CD4-positive, alpha-beta T cell treated with Interleukin-4 for 4 hours (primary cell): ENCODE measurements around the gene EAPP.
"Not testable (repeated sequence)": the region's sequence is repeated elsewhere in the genome, so short reads cannot be mapped to it uniquely, and the experiment has no call there.

Experiments used
- DNase-seq: peaks from one replicate; pipeline ENCODE4 v3.0.0-alpha.2; 2020

EAPP gene

DNA sequence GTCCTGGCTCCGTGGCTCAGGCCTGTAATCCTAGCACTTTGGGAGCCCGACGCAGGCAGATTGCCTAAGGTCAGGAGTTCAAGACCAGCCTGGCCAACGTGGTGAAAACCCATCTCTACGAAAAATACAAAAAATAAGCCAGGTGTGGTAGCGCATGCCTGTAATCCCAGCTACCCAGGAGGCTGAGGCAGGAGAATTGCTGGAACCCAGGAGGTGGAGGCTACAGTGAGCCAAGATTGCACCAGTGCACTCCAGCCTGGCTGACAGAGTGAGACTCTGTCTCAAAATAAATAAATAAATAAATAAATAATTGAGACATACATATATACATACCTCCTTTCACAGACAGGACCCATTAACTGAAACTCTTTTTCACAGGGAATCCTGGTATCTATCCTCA lies 1.4 kb downstream of the EAPP start:
- DNase-seq = not testable (repeated sequence)

- no peak for DNase-seq
Observed at GRCh38 chr14:34537677-34538009, 1.9 kb downstream of the EAPP start.

DNA sequence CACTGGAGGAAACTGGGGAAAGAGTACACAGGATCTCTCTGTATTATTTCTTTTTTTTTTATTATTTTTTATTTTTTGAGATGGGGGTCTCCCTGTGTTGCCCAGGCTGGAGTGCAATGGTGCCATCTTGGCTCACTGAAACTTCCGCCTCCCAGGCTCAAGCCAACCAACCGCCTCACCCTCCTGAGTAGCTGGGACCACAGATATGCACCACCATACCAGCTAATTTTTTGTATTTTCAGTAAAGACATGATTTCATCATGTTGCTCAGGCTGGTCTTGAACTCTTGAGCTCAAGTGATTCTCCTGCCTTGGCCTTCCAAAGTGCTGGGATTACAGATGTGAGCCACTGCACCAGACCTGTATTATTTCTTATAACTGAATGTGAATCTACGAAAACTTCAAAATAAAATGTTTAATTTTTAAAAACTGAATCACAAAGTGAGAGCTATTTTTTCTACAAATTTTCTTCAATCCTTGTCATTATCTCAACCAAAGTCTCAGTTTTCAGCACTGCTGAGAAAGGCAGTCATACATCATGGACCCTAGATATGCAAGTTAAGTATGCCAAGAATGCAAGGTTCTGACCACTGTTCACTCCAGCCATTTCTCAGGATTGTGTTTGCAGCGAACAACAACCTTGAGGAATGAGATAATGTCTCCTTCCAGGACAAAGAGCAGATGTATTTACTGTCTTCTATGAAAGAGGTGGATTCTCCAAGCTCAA lies 2.4 kb downstream of the EAPP start:
- DNase-seq = no peak

GRCh38 chr14:34527591-34527990 lies 11.9 kb downstream of the EAPP start:
- no peak for DNase-seq

DNA sequence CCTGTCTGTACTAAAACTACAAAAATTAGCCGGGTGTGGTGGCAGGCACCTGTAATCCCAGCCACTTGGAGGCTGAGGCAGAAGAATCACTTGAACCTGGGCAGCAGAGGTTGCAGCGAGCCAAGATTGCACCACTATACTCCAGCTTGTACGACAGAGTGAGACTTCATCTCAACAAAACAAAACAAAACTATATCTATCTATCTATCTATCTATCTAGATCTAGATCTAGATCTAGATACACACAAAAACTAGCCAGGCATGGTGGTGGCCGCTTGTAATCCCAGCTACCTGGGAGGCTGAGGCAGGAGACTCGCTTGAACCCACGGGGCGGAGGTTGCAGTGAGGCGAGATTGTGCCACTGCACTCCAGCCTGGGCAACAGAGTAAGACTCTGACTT lies 15.3 kb downstream of the EAPP start:
- DNase-seq = not testable (repeated sequence)

DNA sequence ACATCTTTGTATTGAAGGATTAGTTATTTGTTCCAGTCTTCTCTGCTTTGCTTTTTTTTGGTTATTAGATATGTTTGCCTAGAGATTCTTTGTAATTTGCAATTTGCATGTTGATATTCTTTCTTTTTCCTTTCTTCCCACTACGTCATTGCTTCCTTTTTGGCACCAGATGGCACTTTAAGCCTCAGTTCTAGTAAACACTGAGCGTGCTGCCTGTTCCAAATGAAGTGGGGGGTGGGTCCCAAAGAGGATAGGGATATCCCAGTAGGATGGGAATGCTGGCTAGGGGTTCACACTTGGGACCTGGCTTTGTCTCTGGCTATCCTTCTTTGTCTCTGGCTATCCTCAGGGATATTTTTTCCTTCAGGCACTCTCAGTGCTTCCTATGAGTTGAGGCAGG lies 17.0 kb downstream of the EAPP start:
- no peak for DNase-seq

GRCh38 chr14:34521071-34521470 lies 18.4 kb downstream of the EAPP start:
- not testable (repeated sequence) for DNase-seq

DNA sequence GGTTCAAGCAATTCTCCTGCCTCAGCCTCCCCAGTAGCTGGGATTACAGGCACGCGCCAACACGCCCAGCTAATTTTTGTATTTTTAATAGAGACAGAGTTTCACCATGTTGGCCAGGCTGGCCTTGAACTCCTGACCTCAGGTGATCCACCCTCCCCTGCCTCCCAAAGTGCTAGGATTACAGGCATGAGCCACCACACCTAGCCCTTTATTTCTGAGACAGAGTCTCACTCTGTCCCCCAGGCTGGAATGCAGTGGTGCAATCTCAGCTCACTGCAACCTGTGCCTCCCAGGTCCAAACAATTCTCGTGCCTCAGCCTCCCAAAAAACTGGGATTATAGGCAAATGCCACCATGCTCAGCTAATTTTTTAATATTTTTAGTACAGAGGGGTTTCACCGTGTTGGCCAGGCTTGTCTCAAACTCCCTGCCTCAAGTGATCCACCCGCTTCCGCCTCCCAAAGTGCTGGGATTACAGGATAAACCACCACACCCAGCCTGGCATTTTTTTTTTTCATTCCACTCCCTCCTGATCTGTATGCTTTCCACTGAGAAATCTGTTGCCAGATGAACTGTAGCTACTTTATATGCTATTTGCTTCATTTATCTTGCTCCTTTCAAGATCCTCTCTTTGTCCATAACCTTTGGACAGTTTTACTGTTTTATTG lies 19.1 kb downstream of the EAPP start:
- not testable (repeated sequence) for DNase-seq

DNA sequence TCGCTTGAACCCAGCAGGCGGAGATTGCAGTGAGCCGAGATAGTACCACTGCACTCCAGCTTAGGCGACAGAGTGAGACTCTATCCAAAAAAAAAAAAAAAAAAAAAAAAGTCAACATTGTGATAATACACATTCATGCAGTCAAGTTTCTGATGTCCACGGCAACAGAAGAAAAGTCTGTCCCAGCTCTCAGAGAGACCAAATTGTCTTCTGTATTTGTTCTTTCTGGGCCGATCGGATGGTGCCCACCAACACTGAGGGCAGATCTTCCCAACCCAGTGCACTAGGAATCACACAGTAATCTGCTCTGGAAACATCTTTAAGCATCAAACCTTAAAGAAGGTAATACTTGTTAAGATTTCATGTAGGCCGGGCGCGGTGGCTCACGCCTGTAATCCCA lies 31.6 kb downstream of the EAPP start:
- DNase-seq = no peak

DNA sequence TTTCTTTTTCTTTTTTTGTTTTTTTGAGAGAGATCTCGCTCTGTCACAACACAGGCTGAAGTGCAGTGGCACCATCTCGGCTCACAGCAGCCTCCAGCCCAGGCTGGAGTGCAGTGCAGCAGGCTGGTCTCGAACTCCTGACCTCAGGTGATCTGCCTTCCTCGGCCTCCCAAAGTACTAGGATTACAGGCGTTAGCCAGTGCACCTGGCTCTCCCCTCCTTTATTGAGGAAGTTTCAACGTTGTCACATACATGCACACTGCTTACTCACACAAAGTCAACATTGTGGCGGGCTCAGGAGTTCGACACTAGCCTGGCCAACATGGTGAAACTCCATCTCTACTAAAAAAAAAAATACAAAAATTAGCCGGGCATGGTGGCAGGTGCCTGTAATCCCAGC lies 32.0 kb downstream of the EAPP start:
- DNase-seq = no peak

- not testable (repeated sequence) for DNase-seq
Observed at GRCh38 chr14:34505124-34505491, 34.4 kb downstream of the EAPP start.

DNA sequence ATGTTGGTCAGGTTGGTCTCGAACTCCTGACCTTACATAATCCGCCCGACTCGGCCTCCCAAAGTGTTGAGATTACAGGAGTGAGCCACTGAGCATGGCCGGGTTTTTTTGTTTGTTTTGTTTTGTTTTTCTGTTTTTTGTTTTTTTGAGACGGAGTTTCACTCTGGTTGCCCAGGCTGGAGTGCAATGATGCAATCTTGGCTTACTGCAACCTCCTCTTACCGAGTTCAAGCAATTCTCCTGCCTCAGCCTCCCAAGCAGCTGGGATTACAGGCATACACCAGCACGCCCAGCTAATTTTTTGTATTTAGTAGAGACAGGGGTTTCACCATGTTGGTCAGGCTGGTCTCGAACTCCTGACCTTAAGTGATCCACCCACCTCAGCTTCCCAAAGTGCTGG lies 35.5 kb downstream of the EAPP start:
- not testable (repeated sequence) for DNase-seq

GRCh38 chr14:34502545-34503225 lies 36.8 kb downstream of the EAPP start:
- DNase-seq = no peak

- DNase-seq = no peak
Observed at GRCh38 chr14:34502001-34502400, 37.5 kb downstream of the EAPP start.

DNA sequence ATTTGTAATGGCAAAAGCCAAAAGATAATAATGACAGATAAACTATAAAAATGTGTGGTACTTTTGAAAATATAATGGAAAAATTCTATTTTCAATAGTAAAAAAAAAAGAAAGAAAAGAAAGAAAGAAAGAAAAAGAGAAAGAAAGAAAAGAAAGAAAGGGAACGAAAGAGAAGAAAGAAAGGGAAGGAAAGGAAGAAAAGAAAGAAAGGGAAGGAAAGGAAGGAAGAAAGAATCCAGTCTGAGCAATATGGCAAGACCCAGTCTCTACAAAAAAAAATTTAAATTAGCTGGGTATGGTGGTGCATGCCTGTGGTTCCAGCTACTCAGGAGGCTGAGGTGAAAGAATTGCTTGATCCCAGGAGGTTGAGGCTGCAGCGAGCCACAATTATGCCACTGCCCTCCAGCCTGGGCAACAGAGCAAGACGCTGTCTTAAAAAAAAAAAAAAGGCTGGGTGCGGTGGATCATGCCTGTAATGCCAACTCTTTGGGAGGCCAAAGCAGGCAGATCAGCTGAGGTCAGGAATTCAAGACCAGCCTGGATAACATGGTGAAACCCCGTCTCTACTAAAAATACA lies 38.4 kb downstream of the EAPP start:
- no peak for DNase-seq

DNA sequence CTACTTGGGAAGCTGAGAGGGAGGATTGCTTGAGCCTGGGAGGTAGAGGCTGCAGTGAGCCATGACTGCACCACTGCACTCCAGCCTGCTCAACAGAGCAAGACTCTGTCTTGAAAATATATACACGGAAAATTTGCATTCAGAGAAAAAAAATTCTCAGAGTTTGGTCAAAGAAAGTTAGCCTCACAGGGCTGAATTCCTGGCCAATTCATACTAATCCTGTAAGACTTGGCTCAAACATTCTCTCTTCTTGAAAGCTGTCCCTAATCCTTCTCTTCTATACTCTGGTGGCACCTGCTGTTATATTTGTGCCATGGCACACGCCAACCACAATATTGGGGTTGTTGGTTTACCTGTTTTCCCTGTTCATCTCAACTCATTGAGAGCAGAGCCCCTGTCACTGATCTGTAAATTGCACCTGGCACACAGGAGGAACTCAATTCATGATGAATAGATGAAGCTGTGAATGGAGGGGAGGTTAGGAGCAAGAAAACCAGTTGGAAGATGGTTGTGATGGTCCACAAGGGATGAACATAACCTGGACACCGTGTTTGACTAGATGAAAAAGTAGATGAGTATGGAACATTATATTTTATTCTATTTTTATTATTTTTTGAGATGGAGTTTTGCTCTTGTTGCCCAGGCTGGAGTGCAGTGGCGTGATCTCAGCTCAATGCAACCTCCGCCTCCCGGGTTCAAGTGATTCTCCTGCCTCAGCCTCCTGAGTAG lies 40.7 kb downstream of the EAPP start:
- no peak for DNase-seq

GRCh38 chr14:34496679-34497513 lies 42.6 kb downstream of the EAPP start:
- no peak for DNase-seq

DNA sequence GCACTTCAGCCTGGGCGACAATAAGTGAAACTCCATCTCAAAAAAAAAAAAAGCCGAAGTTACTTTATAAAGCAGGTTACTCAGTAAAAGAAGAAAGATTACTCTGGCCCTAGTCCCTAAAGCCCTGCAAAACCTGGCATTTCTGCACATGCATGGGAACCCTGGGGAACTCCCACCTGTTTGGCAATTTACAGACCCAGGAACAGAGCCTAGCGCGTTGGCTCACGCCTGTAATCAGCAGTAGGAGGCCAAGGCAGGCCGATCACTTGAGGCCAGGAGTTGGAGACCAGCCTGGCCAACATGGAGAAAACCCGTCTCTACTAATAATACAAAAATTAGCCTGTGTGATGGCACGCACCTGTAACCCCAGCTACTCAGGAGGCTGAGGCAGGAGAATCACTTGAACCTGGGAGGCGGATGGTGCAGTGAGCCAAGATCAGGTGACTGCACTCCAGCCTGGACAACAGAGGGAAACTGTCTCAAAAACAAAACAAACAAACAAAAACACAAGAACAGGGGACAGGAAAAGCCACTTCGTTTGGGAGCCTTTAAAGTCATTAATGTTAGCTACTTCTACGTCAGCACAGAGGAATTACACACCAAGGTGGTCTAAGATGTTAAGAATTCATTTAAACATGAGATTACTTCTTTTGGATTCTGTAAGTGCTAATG lies 43.4 kb downstream of the EAPP start:
- DNase-seq = no peak

DNA sequence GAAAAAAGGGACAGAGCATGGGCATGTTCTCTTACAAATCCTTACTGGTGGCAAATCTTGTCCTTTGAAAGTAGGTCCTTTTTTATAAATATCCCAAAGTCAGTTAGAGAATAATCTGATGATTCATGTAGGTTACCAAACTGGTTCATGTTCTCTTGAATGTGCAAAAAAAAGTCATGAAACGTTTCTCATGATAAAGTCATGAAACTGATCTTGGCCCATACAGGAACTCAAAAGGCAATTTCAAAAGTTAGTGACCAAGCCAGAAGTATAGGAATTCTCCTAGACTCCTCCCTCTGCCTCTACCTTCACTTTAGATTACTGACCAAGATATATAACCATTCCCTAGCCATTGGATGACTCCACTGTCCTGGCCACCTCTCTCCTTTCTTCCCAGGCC lies 50.2 kb downstream of the EAPP start:
- DNase-seq = no peak

GRCh38 chr14:34488528-34488927 lies 51.0 kb downstream of the EAPP start:
- no peak for DNase-seq

DNA sequence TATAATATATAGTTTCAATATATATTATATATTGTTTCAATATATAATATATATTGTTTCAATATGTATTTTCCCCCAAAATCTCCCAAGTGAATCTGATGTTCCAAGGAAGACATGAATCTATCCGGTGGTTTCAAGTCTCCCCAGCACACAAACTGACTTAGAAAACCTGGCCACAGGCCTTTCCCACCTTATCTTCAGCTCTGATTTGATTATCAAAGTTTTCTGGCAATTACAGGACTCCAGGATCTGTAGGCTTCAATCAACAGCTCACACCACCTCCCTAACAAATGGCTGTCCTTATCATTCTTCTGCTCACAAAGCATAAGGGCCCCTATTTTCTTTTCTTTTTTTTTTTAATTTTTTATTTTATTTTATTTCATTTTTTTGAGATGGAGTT lies 54.8 kb downstream of the EAPP start:
- DNase-seq = no peak

GRCh38 chr14:34482463-34482862 lies 57.0 kb downstream of the EAPP start:
- DNase-seq = no peak
